ENCODE data around the gene MCM9.
A peak's percentile ranks its signal among the peaks of the same experiment; 100 is the strongest.

MCM9 gene

DNA sequence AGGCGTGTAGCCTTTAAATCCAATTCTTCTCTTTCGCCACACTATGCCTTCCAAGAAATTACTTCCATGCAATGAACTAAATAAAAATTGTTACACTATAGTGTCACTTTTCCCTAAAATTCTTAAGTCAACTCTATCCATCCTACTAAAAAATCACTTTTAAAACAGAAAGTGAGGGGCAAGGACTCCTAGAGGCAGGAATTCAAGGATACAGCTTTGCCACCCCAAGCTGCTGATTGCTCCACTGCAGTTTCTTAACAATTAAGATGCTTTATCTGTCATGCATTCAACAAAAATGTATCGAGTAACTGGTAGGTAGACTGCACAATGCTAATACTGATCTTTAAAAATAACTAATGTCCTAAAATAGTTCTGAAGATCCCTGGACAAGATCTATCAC, 4.3 kb downstream of the MCM9 start:
- DNase-seq, result no peak

DNA sequence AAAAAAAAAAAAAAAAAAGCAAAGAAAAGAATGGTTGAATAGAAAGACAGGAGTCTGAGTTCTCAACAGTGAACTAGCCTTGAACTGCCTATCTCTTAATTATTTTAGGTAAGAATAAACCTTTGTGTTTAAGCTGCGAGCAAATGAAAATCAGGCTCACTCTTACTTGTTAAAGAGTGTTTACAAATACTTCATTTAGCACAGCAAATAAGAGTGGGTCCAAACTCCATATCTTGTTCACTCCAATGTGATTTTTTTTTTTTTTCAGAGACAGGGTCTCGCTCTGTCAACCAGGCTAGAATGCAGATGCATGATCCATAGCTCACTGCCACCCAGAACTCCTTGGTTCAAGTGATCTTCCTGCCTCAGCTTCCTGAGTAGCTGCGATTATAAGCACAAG, 11.9 kb downstream of the MCM9 start:
- DNase-seq, result no peak

DNA sequence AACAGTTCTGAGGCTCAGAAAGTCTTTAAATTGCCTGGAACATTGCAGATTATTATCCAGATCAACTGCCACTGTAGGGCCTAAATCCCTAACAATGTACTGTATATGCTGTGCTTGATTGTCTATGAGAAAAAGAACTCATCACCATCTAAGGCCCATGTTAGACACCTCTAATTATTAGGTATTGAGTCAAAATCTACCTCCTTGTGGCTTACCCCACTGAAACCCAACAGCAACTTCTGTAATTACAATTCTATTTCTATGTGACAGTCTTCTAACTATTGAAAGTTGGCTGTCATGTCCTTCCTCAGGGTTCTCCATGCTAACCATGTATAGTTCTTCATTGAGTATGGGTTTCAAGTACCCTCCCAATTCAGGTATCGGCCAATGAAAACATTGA, 13.9 kb downstream of the MCM9 start:
- DNase-seq, result no peak

DNA sequence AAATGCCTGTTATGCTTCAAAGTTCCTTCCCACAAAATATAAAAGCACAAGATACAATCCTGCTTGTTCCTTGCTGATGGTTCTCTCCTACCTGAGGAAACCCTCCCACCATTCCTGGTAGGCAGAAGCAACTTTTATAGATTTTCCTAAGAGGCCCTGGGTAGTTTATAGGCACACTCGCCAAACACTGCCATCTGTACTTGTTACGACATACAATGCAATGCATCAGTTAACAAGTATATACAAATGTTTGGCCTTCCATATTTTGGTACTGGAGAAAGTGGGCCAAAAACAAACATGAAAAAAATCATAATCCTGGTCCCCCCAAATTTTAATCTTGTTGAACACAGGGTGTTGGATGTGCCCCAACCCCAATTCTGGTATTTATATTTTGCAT, 16.6 kb downstream of the MCM9 start:
- DNase-seq, result no peak

DNA sequence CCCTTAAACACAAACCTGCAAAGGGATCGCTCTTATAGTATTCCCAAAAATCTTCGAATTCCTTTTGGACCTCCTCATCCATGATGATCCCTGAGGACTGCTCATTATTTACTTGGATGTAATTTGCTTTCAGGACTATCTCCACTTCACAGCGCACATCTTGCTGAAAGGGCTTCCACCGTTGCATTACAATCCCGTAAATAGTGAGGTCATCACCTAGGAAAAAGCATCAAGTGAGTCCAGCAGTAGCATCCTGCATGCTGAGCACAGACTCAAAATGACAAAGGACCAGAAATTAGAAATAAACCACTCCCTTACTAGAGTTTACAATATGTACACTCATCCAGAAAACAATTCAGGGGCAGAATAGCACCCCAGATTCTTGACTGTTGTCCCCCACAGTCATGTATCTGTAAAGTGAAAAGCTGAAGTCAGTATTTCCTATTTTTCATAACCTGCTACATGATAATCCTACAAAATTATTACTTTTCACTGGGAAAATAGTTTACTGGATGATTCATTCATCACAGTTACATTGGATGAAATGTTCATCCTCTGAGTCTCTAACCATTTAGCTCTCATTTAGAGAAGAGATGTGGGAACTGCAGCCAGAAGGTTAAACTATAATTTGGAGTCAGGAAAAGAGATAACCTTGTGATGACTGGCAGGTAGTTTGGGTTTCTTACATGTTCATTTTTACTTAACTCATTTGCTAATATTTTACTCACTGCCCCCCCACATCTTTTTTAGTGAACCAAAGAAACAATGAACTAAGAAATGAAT, 17.2 kb downstream of the MCM9 start:
- DNase-seq, result no peak

DNA sequence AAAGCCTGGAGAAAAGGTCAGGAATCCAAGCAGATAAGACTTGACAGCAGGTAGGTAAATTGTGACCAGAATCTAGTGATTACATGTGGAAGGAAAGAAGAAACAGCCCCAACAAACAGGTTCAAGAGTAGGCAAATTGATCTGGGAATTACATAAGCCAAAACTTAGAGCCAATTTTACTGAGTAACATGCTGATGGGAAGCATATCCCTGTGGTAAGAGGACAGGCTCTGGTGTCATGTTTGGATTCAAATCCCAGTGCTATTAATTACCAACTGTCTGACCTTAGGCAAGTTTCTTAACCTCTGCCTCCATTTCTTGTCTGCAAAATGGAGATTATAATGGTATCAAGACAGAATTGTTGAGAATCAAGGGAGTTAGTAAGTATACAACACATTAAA, 20.4 kb downstream of the MCM9 start:
- DNase-seq, result no peak

DNA sequence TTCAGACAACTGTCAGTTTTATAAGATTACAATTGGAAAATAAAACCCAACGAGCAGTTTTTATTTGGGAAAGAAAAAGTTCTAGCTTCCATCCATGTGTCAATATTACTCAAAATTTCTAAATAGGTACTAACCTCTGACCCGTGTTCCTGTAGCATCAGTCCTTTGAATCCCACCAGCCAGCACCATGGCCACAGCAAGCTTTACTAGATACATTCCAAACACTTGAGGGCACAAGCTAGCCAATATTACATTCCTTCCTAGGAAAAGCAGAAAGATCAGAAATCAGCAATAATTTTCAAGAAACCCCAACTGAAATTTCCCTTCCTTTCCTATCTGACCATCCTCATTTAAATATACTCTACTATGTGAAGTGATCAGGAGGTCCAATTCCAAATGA, 21.8 kb downstream of the MCM9 start:
- DNase-seq, result no peak

DNA sequence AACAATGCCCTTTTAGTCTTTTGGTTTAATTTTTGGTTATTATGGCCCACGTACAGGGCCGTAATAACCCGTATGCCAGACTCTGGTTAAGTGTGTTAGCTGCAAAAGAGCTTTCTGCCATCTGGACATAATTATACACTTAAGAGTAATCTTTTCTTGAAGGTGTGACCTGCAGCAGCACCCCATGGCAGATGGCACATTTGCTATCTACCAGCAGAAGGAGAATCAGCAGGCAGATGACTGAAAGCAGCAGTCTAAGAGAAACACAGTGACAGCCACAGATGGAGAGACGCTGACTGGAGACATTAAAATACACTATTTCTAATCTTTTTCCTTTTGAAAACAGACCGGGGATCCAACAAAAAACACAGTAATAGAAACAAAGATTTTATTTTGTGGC, 22.3 kb downstream of the MCM9 start:
- peak; percentile 38 for DNase-seq

DNA sequence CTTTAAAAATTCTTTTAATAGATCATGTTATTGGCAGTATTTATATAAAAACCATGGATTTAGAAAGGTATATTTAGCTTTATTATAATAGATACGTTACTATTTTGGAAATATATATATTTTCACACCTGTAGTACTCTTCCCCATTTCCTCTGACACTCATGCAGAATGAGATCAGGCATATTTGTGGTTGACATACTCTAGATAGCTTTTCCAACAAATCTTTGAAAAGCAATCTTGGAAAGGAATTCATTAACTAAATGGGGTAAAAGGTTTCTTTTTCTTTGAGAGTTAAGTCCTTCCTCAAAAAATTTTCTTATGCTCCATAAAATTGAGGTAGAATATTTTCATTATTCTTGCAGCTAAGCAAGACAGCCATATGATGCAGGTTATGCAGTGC, 26.5 kb downstream of the MCM9 start:
- no peak for DNase-seq

DNA sequence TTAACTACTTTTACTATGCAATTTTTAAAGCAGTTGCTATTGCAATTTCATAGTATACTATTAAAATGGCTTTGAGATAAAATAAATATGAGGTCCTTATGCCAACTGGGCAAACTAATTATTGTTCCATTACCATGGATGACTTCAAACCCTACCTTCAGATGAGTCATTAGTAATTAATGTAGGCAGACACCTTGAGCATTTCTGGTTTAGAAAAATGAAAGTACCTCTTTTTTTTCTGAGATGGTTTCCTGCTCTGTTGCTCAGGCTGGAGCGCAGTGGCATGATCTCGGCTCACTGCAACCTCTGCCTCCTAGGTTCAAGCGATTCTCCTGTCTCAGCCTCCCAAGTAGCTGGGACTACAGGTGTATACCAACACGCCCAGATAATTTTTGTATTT, 29.1 kb downstream of the MCM9 start:
- no peak for DNase-seq

DNA sequence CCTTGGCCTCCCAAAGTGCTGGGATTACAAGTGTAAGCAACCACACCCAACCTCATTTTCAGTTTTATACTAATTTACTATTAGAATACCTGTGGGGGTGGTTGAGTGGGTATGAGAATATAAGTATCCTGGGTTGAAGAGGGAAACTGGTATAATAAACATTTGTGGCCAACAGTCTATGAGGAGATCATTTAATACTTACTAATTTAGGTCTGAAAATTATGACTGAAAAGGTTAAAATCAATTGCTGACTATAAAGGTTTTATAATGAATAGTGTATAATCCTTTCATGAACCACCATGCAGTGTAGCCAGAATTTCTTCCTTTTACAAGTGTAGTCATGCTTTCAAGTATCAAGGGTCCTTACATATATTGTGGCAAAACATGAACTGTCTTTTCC, 29.9 kb downstream of the MCM9 start:
- DNase-seq, result no peak

DNA sequence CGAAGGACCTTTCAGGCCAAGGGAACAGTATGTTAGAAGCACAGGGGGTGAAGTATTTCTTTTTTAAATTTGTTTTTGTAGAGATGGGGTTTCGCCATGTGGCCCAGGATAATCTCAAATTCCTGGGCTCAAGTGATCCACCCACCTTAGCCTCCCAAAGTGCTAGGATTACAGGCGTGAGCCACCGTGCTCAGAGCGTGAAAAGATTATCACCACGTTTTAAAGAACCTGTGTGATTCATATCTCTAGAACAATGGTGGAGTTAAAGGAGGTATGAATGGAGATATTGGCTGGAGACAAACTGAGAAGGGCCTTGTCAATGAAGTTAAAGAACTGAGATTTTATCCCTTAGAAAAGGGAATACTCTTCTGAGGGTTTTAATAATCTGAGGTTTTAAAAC, 31.3 kb downstream of the MCM9 start:
- DNase-seq, result no peak

DNA sequence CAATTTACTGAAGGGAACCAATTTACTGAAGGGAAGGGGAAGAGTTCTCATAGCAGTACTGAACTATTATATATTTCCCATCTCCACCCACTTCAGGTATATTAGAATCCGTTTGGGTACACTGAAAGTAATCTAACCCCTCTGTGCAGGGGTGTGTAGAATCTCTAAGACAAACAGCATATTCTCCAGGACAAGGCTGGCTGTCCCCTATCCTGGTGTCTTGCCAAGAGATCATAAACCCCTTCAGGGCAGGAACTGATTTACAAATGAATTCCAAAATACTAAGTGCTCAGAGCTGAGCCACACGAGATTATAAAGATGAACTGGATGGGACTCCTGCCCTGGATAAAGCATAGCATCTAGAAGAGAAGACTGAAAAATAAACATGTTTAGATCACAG, 31.8 kb downstream of the MCM9 start:
- DNase-seq, result no peak

DNA sequence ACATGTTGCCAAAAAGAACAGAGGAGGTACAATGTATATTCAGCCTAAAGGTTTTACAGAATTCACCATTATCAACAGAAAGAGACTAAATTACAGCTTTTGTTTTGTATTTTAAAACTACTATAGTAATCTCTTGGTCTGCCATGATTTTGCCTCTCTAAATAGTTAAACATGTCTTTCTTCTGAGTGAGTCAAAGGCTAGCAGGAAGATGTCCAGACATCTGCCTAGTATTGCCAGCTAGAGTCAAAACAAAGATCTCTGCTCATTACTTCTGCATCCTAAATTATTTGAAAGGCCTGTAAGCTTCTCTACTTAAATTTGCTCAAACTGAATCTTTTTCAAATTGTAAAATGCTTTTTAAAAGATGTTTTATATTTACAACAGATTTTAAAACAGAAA, 32.2 kb downstream of the MCM9 start:
- DNase-seq, result no peak

DNA sequence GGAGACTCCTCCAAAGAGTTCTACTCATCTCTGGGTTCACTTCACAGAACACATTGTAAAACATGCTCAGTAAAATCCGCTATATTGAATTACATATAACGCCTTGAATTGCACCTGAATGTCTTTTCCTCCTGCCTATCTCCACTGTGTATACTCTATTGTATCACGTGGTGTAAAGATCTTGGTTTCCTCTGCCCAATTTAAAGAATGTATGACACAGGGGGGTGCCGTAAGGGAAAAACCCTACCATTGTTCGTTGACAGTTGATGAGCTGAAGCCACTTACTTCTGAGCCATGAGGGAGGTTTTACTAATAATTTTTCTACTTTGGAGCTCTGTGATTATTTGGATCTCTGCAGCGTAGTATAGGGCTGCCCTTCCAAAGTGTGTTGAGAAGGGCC, 35.0 kb downstream of the MCM9 start:
- no peak for DNase-seq

DNA sequence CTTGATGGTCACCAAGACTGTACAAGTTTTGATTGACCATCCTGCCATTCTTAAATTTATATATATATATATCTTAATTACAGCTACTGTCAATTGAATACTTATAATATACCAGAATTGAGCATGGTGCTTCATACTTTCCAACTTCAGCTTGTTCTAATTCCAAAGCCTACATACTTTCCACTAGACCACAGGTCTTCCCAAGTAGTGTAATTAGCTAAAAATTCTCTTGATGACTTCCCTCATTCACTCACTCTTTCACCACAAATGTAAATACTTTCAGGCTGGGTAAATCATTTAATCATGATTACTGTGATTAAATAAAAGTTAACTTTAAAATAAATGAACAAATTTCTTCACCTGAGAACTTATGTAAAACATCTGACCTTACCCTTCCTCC, 37.6 kb downstream of the MCM9 start:
- DNase-seq, result no peak

DNA sequence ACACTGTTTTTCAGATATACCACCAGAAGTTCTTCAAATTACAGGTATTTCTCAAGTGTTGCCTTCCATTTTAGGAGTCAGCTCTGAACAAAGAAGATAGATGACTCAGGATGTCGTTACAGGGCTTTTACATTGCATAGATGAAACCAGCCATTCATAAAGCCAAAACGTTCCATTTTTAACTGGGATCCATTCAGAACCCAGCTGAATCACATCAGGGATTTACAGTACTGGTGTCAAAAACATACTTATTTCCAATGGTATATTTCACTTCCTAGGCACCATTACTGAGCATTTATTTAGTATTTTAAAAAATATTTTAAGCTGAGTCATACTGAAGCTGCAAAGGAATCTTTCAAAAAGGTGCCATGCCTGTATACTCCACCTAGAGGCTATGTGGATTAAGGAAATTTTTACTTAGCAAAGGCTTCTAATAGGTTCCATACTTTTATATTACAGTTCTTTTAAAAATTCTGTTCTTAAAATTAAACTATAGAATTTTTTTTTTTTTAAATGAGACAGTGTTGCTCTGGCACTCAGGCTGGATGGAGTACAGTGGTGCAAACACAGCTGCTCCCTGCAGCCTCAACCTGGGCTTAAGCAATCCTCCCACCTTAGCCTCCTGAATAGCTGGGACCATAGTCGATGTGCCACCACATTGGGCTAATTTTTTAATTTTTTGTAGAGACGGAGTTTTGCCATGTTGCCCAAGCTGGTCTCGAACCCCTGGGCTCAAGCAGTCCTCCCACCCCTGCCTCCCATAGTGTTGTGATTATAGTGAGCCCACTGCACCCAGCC, 38.4 kb downstream of the MCM9 start:
- DNase-seq, result peak; percentile 22

DNA sequence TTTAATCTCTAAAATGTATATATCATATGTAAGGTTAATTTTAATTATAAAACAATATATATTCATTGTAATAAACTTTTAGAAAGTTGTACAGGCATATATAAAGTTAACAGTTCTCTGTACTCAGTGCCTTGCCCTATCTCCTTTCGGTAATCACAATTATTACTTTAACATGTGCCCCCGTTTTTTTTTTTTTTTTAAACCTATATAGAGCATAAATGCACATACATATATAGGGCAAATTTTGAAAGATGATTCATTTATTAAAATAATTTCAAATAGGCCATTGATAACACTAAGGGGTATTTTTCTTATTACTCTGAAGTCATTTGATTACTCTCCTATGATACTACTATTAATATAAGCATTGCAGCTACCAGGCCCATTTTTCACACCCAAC, 39.1 kb downstream of the MCM9 start:
- no peak for DNase-seq

DNA sequence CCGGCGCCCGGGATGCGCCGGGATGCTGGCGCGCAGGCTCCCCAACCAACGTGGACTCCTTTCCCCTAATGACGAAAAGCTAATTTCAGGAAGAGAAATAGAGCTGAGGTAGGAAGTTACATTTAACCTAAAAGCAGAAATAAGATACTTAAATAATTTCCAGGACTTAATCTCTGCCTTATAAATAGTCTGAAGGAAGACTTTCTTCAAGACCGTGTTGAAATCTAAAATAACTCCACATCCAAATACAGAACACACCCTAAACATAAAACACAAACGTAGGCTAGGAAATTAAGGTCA, 39.7 kb downstream of the MCM9 start:
- DNase-seq, result no peak

DNA sequence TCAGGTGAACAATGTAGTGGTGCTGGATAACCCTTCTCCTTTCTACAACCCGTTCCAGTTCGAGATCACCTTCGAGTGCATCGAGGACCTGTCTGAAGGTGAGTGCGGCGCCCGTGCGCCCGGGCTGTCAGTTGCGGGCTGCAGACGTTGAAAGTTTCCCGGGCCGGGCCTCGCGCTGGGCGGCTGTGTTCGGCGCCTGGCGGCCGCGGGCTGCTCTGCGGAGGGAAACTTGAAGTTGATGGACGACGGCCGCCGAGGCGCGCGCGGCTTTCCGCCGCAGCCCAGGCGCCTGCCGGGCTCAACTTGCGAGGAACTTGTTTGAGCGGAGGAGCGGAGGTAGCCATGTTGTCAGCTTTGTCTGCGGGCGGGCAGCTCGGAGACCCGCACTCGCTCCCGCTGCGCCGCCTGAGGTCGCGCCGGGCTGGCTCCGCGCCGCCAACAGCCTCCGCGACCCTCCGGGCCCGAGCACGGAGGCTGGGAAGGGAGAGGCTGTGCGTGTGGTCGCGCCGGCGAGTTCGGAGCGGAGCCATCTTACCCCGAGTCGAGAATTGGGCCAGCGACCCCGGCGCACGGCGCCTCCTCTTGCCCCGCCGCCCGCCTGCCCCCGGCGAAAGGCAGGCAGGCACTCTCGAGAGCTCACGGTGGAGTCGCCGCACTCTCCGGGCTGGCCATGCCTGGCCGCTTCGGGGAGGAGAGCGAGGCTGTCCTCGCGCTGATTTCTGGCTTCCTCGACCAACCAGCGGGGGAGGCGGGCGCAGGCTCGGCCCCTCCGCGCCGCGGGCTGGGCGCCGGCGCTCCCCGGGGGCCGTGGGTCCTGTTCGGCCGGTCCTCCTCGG, 40.3 kb downstream of the MCM9 start:
- DNase-seq, result peak; percentile 35

DNA sequence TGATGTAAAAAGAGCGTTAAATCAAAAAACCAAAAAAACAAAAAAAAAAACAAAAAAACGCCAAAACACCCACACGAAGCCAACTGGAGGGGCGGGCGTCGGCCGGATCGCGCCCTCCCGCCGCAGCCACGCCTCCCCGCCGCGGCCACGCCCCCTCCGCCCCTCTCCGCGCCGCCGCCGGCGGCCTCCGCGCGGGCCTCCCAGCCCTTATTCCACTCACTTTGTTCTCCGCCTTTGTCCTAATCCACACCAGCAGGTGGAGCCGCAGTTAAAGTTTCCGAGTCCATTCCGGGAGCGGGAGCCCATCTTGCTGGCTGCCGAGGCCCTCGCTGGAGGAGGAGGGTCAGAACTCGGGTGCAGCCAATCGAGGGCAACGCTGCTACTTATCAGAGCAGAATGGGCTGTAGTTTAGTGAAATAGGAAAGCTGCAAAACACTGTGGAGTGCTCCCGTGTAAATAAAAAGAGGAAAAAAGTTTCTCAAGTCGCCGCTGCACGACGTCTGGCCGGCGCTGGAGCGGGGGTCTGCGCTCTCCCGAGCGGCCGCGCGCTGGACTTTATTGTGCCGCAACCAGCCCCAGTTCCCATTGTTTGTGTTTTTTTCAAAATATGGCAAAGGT, 41.0 kb downstream of the MCM9 start, which contains the start of gene ASF1A:
TSS of gene ASF1A (plus strand) at position 346 of the 618 bp plus-strand sequence. CDS start at position 608, 262 bp downstream.
- peak; percentile 96 for DNase-seq

DNA sequence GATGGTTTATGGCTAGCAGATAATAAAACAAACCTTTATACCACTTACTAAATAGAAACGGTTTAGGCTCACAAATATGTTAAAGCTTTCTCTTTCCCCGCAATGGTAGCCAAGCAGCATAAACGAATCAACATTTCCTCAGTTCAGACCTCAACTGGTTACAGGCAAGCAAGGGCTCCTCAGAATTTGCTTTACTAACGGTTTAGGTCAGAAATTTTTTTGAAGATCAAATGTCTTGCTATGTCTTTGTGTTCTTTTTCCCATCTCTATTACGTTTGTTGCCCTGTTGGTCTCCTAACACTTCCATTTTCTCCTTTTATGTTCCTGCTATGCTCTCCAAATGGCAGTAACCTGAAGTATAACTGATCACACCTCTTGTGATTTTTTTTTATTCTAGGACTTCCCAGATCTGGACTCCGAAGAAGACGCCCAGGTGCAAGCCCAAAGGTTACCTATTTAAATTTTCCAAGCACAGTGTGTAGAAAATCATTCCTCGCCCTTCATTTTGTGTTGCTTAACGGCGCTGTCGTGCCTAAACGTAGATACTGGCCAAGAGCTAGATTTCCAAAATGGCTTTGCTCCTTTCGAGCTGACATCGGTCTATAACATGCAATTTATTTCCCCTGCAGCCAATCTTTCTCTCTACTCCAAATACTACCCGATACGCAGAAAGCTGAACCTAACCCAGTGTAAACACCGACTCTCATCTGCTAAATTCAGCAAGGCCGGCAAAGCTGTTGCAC, 41.7 kb downstream of the MCM9 start:
- DNase-seq, result peak; percentile 55

Data from NCI-H1436 (cell line).